Right lobe of liver (tissue), 4 donors: ENCODE data around the gene CASP10.

Source experiments
- CTCF ChIP-seq, 4 donors: fragments of 200-600 bp in 3 of 4; fragments of 450-650 bp in 1 of 4; IDR thresholded peaks; one replicate each; pipeline versions ENCODE4 v1.5.1 to v1.8.0; 2016 to 2022; ENCODE audit warnings: antibody characterized with exemption in 4 of 4, mild to moderate bottlenecking in 2 of 4
- POLR2A ChIP-seq: fragments of 450-650 bp; IDR thresholded peaks from one replicate; pipeline ENCODE4 v1.6.1; 2017; ENCODE audit warnings: antibody characterized with exemption, mild to moderate bottlenecking
- donor health status: DM: no; HTN: no; CAD: no.
- donor health status: DM: no; HTN: no; CAD: no.
- donor health status: DM: no; HTN: yes; CAD: no.

- no peak for TF ChIP-seq CTCF (IDR thresholded peaks at IDR 0.05)
- no peak for TF ChIP-seq POLR2A
Observed at GRCh38 chr2:201219328-201220096, 36.6 kb downstream of the CASP10 start.
